IMR-90 (cell line): Measurements from ENCODE around the gene ZBTB32. TPM values are rescaled to one million over a fixed set of nuclear protein-coding genes. Genes with fewer than 3 reads are reported as not detected.

Source experiments
- ATAC-seq: fragments of 200-7000 bp; cut with Tn5 transposase; 2 replicates; pipeline ENCODE4 v1.9.1; 2020; ENCODE audit warnings: low read depth, mild to moderate bottlenecking, moderate library complexity
- BruUV-seq: library from RNA; stranded (reverse); fragments of 400-500 nt; replicated peaks from 2 replicates; lab custom pipeline; 2021; lab: Mats Ljungman, UMichigan
- CTCF ChIA-PET: fragments of 300-600 bp; formaldehyde crosslinking; extraction: SDS; loops from one replicate; lab custom pipeline; 2021; ENCODE audit warnings: antibody characterized with exemption; lab: Yijun Ruan, JAX
- POLR2A ChIA-PET: fragments of 300-600 bp; sonication (Branson Sonifier 250); formaldehyde crosslinking; loops from one replicate; lab custom pipeline; 2022; ENCODE audit warnings: antibody characterized with exemption; ENCODE audit not compliant: unreplicated experiment; lab: Charles Lee
- DNase-seq: peaks from one replicate; pipeline ENCODE4 v3.0.0; 2013
- H2AFZ ChIP-seq: replicated peaks from 2 replicates; pipeline ENCODE3; 2013; ENCODE audit warnings: low read length, mild to moderate bottlenecking; ENCODE audit not compliant: poor library complexity
- H2AK5ac ChIP-seq: 2 replicates; pipeline ENCODE4 v1.6.1; 2013; ENCODE audit warnings: low read depth, low read length, inconsistent platforms
- H2AK9ac ChIP-seq: replicated peaks from 2 replicates; pipeline ENCODE3; 2013; ENCODE audit warnings: mild to moderate bottlenecking, low read depth, low read length, moderate library complexity; ENCODE audit not compliant: poor library complexity
- H2BK120ac ChIP-seq: 2 replicates; pipeline ENCODE4 v1.6.1; 2013; ENCODE audit warnings: low read depth, low read length, inconsistent platforms
- H2BK15ac ChIP-seq: 3 replicates; pipeline ENCODE4 v1.6.1; 2013; ENCODE audit warnings: low read depth, low read length, inconsistent platforms
- H2BK20ac ChIP-seq: 2 replicates; pipeline ENCODE4 v1.6.1; 2013; ENCODE audit warnings: low read depth, mild to moderate bottlenecking, inconsistent platforms, low read length, moderate library complexity
- H2BK5ac ChIP-seq: 2 replicates; pipeline ENCODE4 v1.6.1; 2013; ENCODE audit warnings: mild to moderate bottlenecking, low read depth, low read length, inconsistent platforms; ENCODE audit not compliant: poor library complexity, severe bottlenecking
- H3K14ac ChIP-seq: replicated peaks from 2 replicates; pipeline ENCODE4 v1.6.1; 2013; ENCODE audit warnings: low read depth, low read length, inconsistent platforms
- H3K18ac ChIP-seq: 2 replicates; pipeline ENCODE4 v1.6.1; 2013; ENCODE audit warnings: low read depth, low read length, control low read depth
- H3K23ac ChIP-seq: 2 replicates; pipeline ENCODE4 v1.6.1; 2013; ENCODE audit warnings: low read depth, low read length, inconsistent platforms
- H3K27ac ChIP-seq: 2 replicates; pipeline ENCODE4 v1.5.1; 2013; ENCODE audit warnings: mild to moderate bottlenecking, control low read depth, low read length; ENCODE audit not compliant: insufficient read depth
- H3K27me3 ChIP-seq: 2 replicates; pipeline ENCODE4 v1.6.1; 2013; ENCODE audit warnings: low read length; ENCODE audit not compliant: control insufficient read depth, insufficient read depth
- H3K36me3 ChIP-seq: 2 replicates; pipeline ENCODE4 v1.6.1; 2013; ENCODE audit warnings: low read length, mixed read lengths; ENCODE audit not compliant: control insufficient read depth, insufficient read depth
- H3K4ac ChIP-seq: 2 replicates; pipeline ENCODE4 v1.6.1; 2013; ENCODE audit warnings: low read depth, low read length, inconsistent platforms
- H3K4me1 ChIP-seq: 2 replicates; pipeline ENCODE4 v1.6.1; 2013; ENCODE audit warnings: low read length, mixed read lengths; ENCODE audit not compliant: control insufficient read depth, insufficient read depth
- H3K4me2 ChIP-seq: 2 replicates; pipeline ENCODE4 v1.6.1; 2013; ENCODE audit warnings: low read depth, mild to moderate bottlenecking, control low read depth, low read length, moderate library complexity
- H3K4me3 ChIP-seq: 2 replicates; pipeline ENCODE4 v1.5.1; 2013; ENCODE audit warnings: low read depth, mild to moderate bottlenecking, control low read depth, low read length, moderate library complexity; ENCODE audit not compliant: insufficient read depth
- H3K56ac ChIP-seq: 2 replicates; pipeline ENCODE4 v1.6.1; 2013; ENCODE audit warnings: low read length, inconsistent platforms; ENCODE audit not compliant: insufficient read depth; ENCODE audit errors: extremely low read depth
- H3K79me1 ChIP-seq, 2 experiments: 2 replicates each; pipeline ENCODE4 v1.6.1; 2013; ENCODE audit warnings: low read length in 2 of 2, inconsistent platforms in 1 of 2, low read depth in 1 of 2
- H3K9ac ChIP-seq: 2 replicates; pipeline ENCODE4 v1.6.1; 2013; ENCODE audit warnings: low read depth, low read length, control low read depth
- H3K9me1 ChIP-seq: 2 replicates; pipeline ENCODE4 v1.6.1; 2013; ENCODE audit warnings: low read length, inconsistent platforms; ENCODE audit not compliant: insufficient read depth
- H3K9me3 ChIP-seq: 2 replicates; pipeline ENCODE4 v1.6.1; 2013; ENCODE audit warnings: low read length; ENCODE audit not compliant: control insufficient read depth, insufficient read depth
- H4K20me1 ChIP-seq: 2 replicates; pipeline ENCODE4 v1.6.1; 2013; ENCODE audit warnings: low read length, inconsistent platforms; ENCODE audit not compliant: insufficient read depth
- H4K5ac ChIP-seq: 2 replicates; pipeline ENCODE4 v1.6.1; 2013; ENCODE audit warnings: mild to moderate bottlenecking, low read depth, low read length, control low read depth
- H4K8ac ChIP-seq, 2 experiments: 2 replicates each; pipeline ENCODE4 v1.6.1; 2013; ENCODE audit warnings: low read depth in 2 of 2, low read length in 2 of 2, control low read depth in 1 of 2, inconsistent platforms in 1 of 2
- H4K91ac ChIP-seq: 2 replicates; pipeline ENCODE4 v1.6.1; 2013; ENCODE audit warnings: low read depth, low read length, inconsistent platforms; ENCODE audit not compliant: insufficient read depth
- BHLHE40 ChIP-seq: fragments of 150-350 bp; IDR thresholded peaks from 2 replicates; pipeline ENCODE4 v1.6.1; 2016; ENCODE audit warnings: mild to moderate bottlenecking, low read depth, low read length
- CEBPB ChIP-seq: IDR thresholded peaks from 2 replicates; pipeline ENCODE4 v1.6.1; 2012; ENCODE audit warnings: low read depth, low read length, improper control_type of control experiment
- CHD1 ChIP-seq: IDR thresholded peaks from 2 replicates; pipeline ENCODE4 v1.6.1; 2012; ENCODE audit warnings: low read depth, low read length, improper control_type of control experiment
- CTCF ChIP-seq: conservative IDR thresholded peaks from 2 replicates; pipeline ENCODE4 v1.5.1; 2012; ENCODE audit warnings: mild to moderate bottlenecking, low read depth, low read length, improper control_type of control experiment
- FOS ChIP-seq: fragments of 150-350 bp; IDR thresholded peaks from 2 replicates; pipeline ENCODE4 v1.6.1; 2016; ENCODE audit warnings: low read depth, low read length
- MAFK ChIP-seq: IDR thresholded peaks from 2 replicates; pipeline ENCODE4 v1.6.1; 2012; ENCODE audit warnings: low read depth, low read length, improper control_type of control experiment
- MAZ ChIP-seq: IDR thresholded peaks from 2 replicates; pipeline ENCODE4 v1.6.1; 2012; ENCODE audit warnings: low read depth, mild to moderate bottlenecking, low read length, improper control_type of control experiment, moderate library complexity, borderline replicate concordance
- MXI1 ChIP-seq: IDR thresholded peaks from 2 replicates; pipeline ENCODE4 v1.6.1; 2012; ENCODE audit warnings: low read depth, mild to moderate bottlenecking, low read length, moderate library complexity, borderline replicate concordance
- NFE2L2 ChIP-seq: fragments of 150-350 bp; IDR thresholded peaks from 2 replicates; pipeline ENCODE4 v1.6.1; 2016; ENCODE audit warnings: low read depth, mild to moderate bottlenecking, low read length
- POLR2A ChIP-seq: IDR thresholded peaks from 2 replicates; pipeline ENCODE4 v1.6.1; 2012; ENCODE audit warnings: mild to moderate bottlenecking, low read depth, low read length
- RAD21 ChIP-seq: IDR thresholded peaks from 2 replicates; pipeline ENCODE4 v1.6.1; 2012; ENCODE audit warnings: low read length, improper control_type of control experiment
- RCOR1 ChIP-seq: IDR thresholded peaks from 2 replicates; pipeline ENCODE4 v1.6.1; 2012; ENCODE audit warnings: mild to moderate bottlenecking, low read length, improper control_type of control experiment; ENCODE audit not compliant: insufficient replicate concordance
- RFX5 ChIP-seq: IDR thresholded peaks from 2 replicates; pipeline ENCODE4 v1.8.0; 2012; ENCODE audit warnings: low read depth, mild to moderate bottlenecking, low read length, moderate library complexity
- SMC3 ChIP-seq: fragments of 150-350 bp; IDR thresholded peaks from 2 replicates; pipeline ENCODE4 v1.6.1; 2016; ENCODE audit warnings: low read depth, mild to moderate bottlenecking, antibody characterized with exemption, low read length, moderate library complexity
- WGBS, 2 experiments: methylation state at CpG; one replicate each; pipeline versions ENCODE4 v1.1.5 to v1.1.7; 2013; ENCODE audit warnings: missing lambda C conversion rate in 2 of 2; ENCODE audit not compliant: insufficient read length in 1 of 2; ENCODE audit errors: extremely low coverage in 2 of 2; 5-methylcytosine and 5-hydroxymethylcytosine counted together
- dilution Hi-C: fragments of 300-500 bp; cut with HindIII; formaldehyde crosslinking; loops from one replicate; pipeline ENCODE4 v1.14.3; 2018; ENCODE audit warnings: low sequenced_read_pairs; ENCODE audit not compliant: unreplicated experiment
- in situ Hi-C: fragments of 300-500 bp; cut with MboI; formaldehyde crosslinking; loops from 3 replicates; pipeline ENCODE4 v1.14.3; 2019; ENCODE audit warnings: low sequenced_read_pairs, inconsistent platforms, mixed read lengths
- intact Hi-C: fragments of 100-400 bp; cut with micrococcal nuclease; formaldehyde crosslinking; loops from 2 replicates; pipeline ENCODE4 v1.10.0; 2022
- polyA plus RNA-seq, 3 experiments: library from polyadenylated mRNA; depleted of rRNA; stranded (reverse); fragments of >200 nt; gene quantifications; 2 replicates each; pipeline ENCODE4 v1.2.3, GENCODE V29; 2012; ENCODE audit warnings: low replicate concordance in 1 of 3
- total RNA-seq: library from RNA; depleted of rRNA; stranded (reverse); fragments of >200 nt; gene quantifications from 2 replicates; pipeline ENCODE4 v1.2.3, GENCODE V29; 2012
- TF ChIP-seq, protein P1 (sequence below): fragments of 150-350 bp; IDR thresholded peaks from 2 replicates; pipeline ENCODE4 v1.6.1; 2016; ENCODE audit warnings: low read depth, mild to moderate bottlenecking, low read length, moderate library complexity, borderline replicate concordance
- TF ChIP-seq, protein P2 (sequence below): fragments of 150-350 bp; IDR thresholded peaks from 2 replicates; pipeline ENCODE4 v1.6.1; 2017; ENCODE audit warnings: mild to moderate bottlenecking, antibody characterized with exemption, low read length, low read depth

Gene ZBTB32
- total and polyA plus RNA-seq, 2 of the 4 experiments (the other 2 are of a cell fraction), result not detected

- Histone ChIP-seq H3K18ac (no peak overlapping the region), H3K4me3 (no peak overlapping the region), H2BK20ac (no peak overlapping the region), H3K27me3 (no peaks in the 10 kb centered on the region), H4K91ac (no peak overlapping the region), H3K9ac (no peak overlapping the region), H3K9me1 (no peaks in the 10 kb centered on the region), H3K9me3 (no peaks in the 10 kb centered on the region), H3K36me3 (peaks cover 48% of the 10 kb centered on the region), H2AK5ac (no peak overlapping the region), H3K27ac (no peak overlapping the region), H3K14ac (no peak overlapping the region), H2AK9ac (no peak overlapping the region), H3K4me1 (no peaks in the 10 kb centered on the region), H3K56ac (no peak overlapping the region), H3K23ac (no peak overlapping the region), H2BK15ac (no peak overlapping the region), H4K20me1 (0 out of 2 replicates have a peak, but pooled peaks cover 4% of the 10 kb centered on the region), H4K5ac (no peak overlapping the region), H3K79me1 (peaks cover 4 to 11% of the 10 kb centered on the region in 2 experiments; a peak in 2 of 4 replicates), H2AFZ (no peak overlapping the region), H2BK120ac (no peak overlapping the region), H4K8ac (no peak overlapping the region), H2BK5ac (no peak overlapping the region), H3K4me2 (no peak overlapping the region), H3K4ac (no peak overlapping the region)
- DNase-seq (no peak), ATAC-seq (no peak)
- in situ Hi-C loops, result no loop called here
- ChIA-PET CTCF (no interaction called here), POLR2A (no interaction called here)
- BruUV-seq, result no TSS peak
- WGBS, 2 experiments, result no CpG with 5 or more reads among the region's 6 CpGs
- intact Hi-C loops, result no loop called here
- TF ChIP-seq RCOR1, result no peak
- no peak for TF ChIP-seq CEBPB
- TF ChIP-seq MXI1, result no peak
- no peak for TF ChIP-seq NFE2L2
- TF ChIP-seq, protein P1, sequence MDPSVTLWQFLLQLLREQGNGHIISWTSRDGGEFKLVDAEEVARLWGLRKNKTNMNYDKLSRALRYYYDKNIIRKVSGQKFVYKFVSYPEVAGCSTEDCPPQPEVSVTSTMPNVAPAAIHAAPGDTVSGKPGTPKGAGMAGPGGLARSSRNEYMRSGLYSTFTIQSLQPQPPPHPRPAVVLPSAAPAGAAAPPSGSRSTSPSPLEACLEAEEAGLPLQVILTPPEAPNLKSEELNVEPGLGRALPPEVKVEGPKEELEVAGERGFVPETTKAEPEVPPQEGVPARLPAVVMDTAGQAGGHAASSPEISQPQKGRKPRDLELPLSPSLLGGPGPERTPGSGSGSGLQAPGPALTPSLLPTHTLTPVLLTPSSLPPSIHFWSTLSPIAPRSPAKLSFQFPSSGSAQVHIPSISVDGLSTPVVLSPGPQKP, result no peak
- no peak for TF ChIP-seq RAD21
- no peak for TF ChIP-seq SMC3
- no peak for TF ChIP-seq MAZ
- TF ChIP-seq POLR2A, result no peak
- TF ChIP-seq RFX5, result no peak
- TF ChIP-seq, protein P2, sequence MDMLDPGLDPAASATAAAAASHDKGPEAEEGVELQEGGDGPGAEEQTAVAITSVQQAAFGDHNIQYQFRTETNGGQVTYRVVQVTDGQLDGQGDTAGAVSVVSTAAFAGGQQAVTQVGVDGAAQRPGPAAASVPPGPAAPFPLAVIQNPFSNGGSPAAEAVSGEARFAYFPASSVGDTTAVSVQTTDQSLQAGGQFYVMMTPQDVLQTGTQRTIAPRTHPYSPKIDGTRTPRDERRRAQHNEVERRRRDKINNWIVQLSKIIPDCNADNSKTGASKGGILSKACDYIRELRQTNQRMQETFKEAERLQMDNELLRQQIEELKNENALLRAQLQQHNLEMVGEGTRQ, result no peak
- no peak for TF ChIP-seq FOS
- TF ChIP-seq CTCF, result no peak
- no peak for TF ChIP-seq MAFK
- no peak for TF ChIP-seq BHLHE40
- no peak for TF ChIP-seq CHD1
- dilution Hi-C loops, result no loop called here
Measured at GRCh38 chr19:35656700-35657099, 47.7 kb upstream of the ZBTB32 start.
